HG03571 (cell line): ENCODE measurements around the gene TMEM63A.
"Not testable (repeated sequence)": the region's sequence is repeated elsewhere in the genome, so short reads cannot be mapped to it uniquely, and the experiment has no call there.

Source experiments
- ATAC-seq: cut with Tn5 transposase; IDR thresholded peaks from one replicate; pipeline ENCODE4 v1.9.1; 2021; ENCODE audit not compliant: unreplicated experiment

The TMEM63A gene

GRCh38 chr1:225846331-225847310 is 35.6 kb downstream of the TMEM63A start:
- no peak for ATAC-seq

- ATAC-seq = no peak
These were observed 36.5 kb downstream of the TMEM63A start for GRCh38 chr1:225845571-225846259.

GRCh38 chr1:225845097-225845496 is 37.1 kb downstream of the TMEM63A start:
- no peak for ATAC-seq

- no peak for ATAC-seq
These were observed 37.7 kb downstream of the TMEM63A start for GRCh38 chr1:225844236-225845061.

- no peak for ATAC-seq
These were observed 38.8 kb downstream of the TMEM63A start for GRCh38 chr1:225843426-225843795.

GRCh38 chr1:225842788-225843425 is 39.3 kb downstream of the TMEM63A start:
- ATAC-seq = no peak

GRCh38 chr1:225842074-225842473 is 40.1 kb downstream of the TMEM63A start:
- ATAC-seq = no peak

- ATAC-seq = no peak
These were observed 41.5 kb downstream of the TMEM63A start for GRCh38 chr1:225840713-225841112.

GRCh38 chr1:225840223-225840610 is 42.0 kb downstream of the TMEM63A start:
- ATAC-seq = no peak

- ATAC-seq = no peak
These were observed 43.4 kb downstream of the TMEM63A start for GRCh38 chr1:225838793-225839192.

GRCh38 chr1:225836296-225836695 is 45.9 kb downstream of the TMEM63A start:
- ATAC-seq = not testable (repeated sequence)

GRCh38 chr1:225835856-225836255 is 46.3 kb downstream of the TMEM63A start:
- ATAC-seq = no peak

GRCh38 chr1:225834417-225835329 is 47.5 kb downstream of the TMEM63A start:
- no peak for ATAC-seq

- ATAC-seq = no peak
These were observed 51.3 kb downstream of the TMEM63A start for GRCh38 chr1:225830841-225831240.

- ATAC-seq = no peak
These were observed 53.4 kb downstream of the TMEM63A start for GRCh38 chr1:225828706-225829345.

GRCh38 chr1:225827076-225827475 is 55.1 kb downstream of the TMEM63A start:
- ATAC-seq = no peak

GRCh38 chr1:225825607-225826007 is 56.6 kb downstream of the TMEM63A start:
- no peak for ATAC-seq

GRCh38 chr1:225825078-225825477 is 57.1 kb downstream of the TMEM63A start:
- ATAC-seq = no peak

- no peak for ATAC-seq
These were observed 57.6 kb downstream of the TMEM63A start for GRCh38 chr1:225824533-225824941.
